Activated CD4-positive, alpha-beta T cell treated with anti-CD3 and anti-CD28 coated beads, Interleukin-2, amount 50 U/mL, for 16 hours (primary cell): ENCODE measurements around the gene S100A16.
A peak's percentile ranks its signal among the peaks of the same experiment; 100 is the strongest.
"Not testable (repeated sequence)": the region's sequence is repeated elsewhere in the genome, so short reads cannot be mapped to it uniquely, and the experiment has no call there.

Source experiments
- DNase-seq: peaks from one replicate; pipeline ENCODE4 v3.0.0-alpha.2; 2020

Gene S100A16

DNA sequence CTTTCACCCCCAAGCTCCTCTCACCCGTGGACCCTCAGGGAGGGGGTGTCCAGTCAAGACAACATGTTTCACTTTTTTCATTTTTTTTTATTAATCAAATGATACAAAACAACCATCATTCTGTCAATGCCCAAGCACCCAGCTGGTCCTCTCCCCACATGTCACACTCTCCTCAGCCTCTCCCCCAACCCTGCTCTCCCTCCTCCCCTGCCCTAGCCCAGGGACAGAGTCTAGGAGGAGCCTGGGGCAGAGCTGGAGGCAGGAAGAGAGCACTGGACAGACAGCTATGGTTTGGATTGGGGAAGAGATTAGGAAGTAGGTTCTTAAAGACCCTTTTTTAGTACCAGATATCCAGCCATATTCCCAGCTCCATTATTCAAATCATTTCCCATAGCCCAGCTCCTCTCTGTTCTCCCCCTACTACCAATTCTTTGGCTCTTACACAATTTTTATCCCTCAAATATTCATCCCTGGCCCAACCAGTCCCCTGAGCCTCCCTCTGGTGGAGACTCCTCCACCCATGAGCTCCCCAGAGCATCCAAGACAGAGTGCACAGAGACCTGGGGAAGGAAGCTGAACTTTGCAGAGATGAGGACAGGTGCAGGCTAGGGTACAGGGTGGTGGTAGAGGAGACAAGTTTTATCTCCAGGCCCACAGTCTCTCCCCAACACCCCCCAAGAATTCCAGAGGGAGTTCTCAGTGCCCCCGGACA, 1.4 kb upstream of the S100A16 start:
- DNase-seq: no peak

DNA sequence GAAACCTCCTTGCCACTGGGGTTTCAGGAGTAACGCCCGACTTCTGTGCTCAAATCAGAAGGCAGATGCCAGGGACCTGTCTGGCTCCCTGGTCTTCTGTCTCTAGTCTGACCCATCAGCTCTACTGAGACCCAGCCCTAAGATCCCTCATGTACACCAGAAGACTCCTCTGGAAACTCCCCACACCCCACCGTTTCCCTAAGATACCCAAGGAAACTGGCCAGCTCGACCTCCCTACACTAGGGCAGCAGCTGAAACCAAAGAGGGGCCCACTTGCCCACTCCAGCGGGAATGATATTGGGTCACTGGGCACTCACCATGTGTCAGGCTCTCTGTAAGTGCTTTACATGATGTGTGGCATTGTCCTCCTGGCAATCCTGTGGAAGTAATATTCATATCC, 469 bp upstream of the S100A16 start:
- no peak for DNase-seq

DNA sequence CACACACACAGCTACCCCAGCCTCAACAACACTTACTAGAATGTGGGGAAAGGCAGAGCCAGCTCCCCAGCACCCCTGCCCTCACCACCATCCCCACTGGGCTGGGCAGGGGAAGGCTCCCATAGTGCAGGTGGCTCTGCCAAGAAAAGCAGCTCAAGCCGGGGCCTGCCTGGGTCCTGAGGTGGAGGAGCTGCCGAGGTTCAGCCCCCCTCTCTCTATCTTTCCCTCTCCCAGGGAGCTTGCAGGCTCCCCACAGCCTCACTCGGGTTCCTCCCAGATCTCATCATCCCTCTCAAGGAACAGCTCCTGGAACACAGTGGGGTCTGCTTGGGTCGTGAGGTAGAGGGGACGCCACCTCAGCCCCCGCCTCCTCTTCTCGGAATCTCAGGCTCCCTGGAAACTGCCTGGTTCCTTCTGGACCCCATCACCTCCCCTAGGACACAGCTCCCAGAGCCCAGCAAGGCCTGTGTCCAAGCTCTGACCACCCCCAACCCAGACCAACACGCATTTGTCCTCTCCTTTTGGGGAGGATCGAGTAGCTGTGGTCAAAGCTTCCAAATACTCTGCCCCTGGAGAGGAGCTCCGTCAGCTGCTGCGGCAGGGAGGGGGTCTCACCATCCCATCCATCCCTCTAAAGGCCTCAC, 704 bp downstream of the S100A16 start:
- DNase-seq: no peak

DNA sequence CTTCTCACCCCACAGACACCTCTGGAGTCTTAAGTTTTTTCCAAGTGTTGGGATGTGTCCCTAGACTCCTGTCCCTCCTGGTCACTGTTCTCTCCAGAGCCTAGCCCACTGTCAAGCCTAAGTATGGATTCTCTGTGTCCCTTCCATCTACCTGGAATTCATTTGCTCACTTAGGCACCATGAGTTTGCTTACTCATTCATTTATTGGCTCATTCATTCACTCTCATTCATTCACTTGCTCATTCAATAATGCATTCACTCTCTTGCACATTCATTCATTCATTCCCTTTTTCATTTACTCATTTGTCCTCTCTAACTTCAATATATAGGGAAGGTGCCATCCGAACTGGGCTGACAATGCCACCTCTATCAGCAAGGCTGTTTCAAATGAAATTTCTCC, 1.6 kb downstream of the S100A16 start:
- no peak for DNase-seq

DNA sequence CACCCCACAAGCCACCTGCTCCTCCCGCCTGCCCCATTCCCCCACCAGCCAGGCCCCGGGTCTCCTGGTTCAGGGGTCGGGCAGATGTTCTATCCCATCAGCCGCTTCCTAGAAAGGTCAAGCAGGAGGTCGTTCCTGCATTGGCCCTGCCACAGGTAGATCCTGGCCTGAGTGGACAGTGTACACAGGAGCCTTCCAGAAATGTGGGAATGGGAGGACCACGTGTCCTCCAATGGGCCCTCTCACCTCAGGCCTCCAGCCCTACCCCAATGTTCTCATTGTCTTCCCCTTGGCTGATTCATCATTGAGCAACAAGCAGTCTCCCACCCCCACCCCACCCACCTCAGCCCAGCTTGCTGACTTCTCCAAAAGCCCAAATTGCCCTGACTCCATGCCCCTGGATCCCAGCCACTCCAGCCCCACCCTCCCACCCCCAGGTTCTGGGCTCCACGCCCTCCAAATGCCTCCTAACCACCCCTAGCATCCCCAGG, 2.1 kb downstream of the S100A16 start:
- no peak for DNase-seq

DNA sequence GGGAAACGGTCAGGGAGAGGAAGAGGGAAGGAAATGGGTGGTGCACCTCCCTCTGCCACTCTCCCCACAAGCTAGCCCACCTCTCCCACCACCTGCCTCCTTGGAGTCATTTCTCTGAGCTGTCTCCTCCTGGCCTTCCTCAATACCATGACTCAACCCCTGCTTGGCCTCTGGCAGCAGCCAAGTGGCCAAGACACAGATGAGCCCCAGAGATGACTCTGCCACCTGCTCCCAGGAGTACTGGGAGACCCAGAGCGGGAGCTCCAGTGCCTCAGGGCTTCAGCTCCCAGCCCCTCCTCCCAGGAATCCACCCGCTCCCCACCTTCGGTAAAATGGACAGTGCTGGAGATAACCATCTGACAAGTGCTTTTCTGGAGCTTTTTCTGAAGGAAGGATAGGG, 2.6 kb downstream of the S100A16 start:
- DNase-seq: no peak

DNA sequence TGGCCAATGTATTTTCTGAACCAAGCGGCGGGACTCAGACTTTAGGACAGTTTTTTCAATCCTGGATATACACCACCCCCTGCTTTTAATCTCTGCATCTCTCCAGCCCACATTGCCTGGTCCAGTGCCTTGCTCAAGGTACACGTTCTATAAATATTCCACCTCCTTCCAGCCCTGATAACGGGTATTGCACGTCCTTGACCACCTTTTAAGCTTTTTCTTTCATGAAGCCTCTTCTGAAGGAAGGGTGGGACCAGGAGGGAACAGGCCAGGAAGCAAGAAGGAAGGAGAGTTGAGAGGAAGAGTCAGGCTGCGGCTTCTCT, 3.4 kb downstream of the S100A16 start:
- DNase-seq: no peak

DNA sequence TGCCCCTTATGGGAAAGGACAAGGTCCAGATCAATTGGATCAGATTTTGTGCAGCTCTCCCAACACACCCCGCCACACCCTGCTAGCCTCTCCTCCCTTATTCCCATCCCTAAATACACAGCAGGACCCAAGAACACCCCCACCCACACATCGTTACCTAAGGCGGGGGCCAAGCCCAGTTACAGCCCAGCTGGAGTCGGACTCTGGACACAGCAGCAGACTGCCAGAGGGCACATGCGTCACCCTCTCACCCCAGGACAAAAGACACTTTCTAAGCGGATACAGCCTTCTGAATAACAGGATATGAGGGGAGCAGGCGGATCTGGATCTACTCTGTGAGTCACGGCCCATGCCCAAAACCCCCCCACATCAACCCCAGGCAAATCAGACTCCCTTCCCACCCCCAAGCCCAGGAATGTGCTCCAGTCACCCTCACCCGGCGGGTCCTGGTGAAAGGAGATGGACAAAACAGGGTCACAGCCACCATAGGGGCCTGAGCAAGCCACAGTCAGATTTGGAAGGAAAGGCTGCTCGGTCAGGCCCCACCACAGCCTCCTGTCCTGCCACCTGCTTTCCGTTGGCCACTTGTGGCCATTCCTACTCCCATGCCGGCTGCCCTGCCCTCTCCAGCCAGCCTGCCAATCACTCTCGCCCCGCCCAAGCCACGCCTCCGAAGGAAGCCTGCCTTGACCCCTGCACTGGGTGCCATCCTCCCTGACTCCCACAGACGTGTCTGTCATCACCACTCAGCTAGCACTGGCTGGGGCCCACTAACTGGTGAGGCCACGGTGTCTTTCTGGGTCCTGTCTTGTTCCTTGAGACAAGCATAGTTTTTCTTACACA, 4.0 kb downstream of the S100A16 start:
- no peak for DNase-seq

DNA sequence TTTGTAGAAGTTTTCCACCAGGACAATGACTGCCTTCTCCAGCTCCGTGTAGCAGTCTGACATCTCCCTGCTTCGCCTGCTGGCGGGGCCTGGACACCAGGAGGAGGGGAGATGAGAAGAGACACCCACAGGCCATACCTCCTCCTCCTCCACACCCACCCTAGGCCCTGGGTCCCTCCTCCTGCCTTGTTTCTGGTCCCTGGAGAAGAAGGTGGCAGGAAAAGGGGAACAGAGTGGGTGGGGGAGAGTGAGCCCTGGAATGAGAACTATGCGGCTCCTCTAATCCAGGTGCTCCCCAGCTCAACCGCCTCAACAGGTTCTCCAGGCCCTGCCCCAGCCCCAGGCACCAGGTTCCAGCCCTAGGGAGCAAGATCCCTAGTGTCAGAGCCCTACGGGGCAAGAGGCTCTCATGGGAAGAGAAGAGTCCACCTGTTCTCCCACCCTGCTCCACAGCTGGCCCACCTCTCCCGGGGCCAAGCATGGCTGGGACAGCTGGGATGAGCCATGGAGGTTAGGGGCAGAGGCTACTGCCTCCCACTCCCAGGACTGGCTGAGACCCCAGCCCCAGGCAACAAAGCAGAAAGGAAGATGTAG, 4.8 kb downstream of the S100A16 start:
- DNase-seq: no peak

DNA sequence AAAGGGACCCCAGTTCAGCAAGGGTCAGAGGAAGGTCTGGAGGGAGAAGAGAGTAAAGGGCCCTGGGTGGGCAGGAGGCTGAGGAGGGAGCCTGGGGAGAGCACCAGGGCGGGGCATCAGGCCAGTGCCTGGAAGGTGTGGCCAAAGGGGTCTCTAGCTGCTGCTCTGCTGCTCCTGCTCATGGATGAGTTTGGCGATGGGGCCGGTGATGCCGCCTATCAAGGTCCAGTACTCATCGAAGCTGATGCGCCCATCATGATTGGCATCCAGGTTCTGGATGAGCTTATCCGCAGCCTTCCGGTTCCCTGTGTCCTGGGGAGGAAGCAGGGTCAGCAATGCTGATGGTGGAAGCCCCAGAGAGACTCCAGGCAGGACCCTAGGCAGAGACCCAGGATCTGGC, 5.6 kb downstream of the S100A16 start:
- no peak for DNase-seq

DNA sequence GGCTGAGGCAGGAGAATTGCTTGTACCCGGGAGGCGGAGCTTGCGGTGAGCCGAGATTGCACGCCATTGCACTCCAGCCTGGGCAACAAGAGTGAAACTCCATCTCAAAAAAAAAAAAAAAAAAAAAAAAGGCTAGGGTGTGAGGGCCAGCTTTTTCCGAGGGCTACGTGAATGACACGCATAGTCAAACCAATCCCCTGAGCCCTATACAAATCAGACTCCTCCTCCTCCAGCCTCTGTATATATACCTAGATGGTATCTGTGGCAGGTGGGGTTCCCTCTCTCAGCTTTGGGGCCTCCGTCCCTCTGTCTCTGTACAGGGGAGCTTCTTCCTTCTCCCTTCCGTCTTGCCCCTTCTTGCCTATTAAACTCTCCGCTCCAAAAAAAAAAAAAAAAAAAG, 6.7 kb downstream of the S100A16 start:
- no peak for DNase-seq

DNA sequence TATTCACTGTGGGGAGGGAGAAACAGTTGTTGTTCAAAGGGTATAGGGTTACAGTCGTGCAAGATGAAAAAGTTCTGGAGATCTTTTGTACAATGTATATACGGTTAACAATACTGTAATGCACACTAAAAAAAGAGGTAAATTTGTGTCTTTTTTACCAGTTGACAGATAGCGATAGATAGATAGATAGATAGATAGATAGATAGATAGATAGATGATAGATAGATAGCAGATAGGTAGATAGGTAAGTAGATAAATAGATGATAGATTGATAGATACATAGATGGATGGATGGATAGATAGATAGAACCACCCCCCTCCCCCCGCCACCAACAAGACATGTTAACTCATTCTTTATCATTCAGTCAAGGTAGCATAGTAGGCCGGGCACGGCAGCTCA, 10.2 kb downstream of the S100A16 start:
- DNase-seq: no peak

DNA sequence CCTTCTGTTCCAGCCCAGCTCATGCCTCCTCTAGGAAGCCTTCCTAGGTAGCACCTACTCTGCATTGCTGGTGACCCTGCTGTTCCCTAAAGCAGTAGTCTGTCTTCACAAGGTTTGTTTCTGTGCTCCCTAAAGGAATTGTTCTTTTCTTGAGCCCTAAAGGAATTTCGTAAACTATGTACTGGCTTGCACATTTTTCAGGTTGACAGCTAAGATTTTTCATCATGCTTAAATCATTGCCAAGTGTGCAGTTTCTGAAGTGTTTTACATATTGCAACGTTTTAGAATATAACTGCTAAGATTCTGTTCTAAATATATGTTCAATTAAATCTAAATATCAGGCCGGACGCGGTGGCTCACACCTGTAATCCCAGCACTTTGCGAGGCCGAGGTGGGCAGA, 13.1 kb downstream of the S100A16 start:
- DNase-seq: no peak

DNA sequence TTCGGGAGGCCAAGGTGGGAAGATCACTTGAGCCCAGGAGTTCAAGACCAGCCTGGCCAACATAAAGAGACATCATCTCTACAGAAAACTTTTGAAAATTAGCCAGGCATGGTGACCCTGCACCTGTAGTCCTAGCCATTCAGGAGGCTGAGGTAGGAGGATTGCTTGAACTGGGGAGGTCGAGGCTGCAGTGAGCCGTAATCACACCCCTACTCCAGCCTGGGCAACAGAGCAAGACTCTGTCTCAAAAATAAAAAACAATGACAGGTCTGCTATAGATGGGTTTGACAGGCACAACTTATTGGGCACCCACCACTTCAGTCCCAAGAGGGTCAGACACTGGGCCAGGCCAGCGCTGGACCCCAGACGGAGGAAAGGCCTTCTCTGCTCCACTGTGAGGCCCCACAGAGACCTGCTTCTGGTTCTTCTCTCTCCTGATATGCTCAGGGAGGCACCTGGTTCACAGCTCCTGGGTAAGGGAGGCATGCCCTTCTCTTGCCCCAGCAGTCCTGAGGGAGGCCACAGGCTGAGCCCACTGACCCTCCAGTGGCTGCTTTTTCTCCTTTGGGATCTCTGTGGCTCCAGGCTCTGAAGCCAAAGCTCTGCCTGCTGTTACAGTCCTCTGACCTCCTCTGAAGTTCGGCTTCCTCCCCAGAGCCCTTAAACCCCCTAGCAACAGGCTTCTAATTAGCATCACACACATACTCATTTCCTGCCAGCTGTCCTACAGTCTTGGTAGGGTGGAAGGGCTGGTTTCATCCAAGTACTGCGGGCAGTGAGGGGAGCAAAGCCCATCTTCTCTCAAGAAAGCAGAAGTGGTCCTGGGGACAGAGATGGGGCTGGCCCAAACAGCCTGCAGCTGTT, 14.4 kb downstream of the S100A16 start:
- peak; percentile 25 for DNase-seq

DNA sequence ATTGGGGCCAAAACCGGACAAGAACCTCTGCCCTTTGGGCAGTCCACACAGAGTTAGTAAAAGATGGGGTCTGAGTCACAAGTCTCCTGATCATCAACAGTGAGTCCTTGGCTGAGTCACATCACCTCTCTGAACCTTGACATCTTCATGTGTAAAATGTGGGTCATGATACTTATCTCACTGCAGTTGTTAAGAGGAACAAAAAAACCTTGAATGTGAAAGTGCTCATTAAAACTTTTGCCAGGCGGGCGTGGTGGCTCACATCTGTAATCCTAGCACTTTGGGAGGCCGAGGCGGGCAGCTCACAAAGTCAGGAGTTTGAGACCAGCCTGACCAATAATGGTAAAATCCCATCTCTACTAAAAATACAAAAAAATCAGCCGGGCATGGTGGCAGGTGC, 15.7 kb downstream of the S100A16 start:
- DNase-seq: peak; percentile 40

DNA sequence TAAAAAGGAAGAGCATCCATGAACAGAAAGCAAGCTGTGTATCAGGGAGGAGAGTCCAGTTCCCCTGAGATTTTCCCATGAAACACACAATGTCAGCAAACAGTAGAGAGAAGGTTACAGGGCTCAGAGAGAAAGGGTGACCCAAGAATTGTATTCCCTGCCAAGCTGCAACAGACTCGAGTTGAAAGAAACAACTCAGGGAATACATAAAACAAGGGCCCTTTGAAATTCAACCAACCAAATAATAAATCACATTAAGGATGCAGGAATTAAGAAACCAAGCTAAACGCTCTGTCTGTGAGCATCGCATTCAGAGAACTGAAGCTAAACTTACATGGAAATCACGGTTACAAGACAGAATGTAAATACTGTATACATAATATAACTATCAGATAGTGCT, 20.2 kb downstream of the S100A16 start:
- DNase-seq: no peak

DNA sequence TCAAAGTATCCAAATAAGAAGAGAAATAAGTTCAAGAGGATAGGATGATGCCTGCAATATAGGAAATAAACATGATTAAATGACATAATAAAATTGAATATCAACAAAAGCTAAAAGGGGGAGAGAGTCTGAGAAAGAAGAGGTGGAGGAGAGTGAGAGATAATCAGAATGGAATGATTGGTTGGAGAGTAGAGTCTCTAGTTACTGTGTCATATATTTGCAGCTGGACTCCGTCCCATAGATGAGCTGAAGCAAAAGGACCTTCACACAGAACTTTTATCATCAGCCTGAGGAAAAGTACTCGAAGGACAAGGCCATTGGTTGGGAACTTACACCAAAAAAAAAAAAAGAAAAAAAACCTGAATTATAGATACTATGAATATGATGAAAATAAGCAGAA, 24.5 kb downstream of the S100A16 start:
- no peak for DNase-seq

DNA sequence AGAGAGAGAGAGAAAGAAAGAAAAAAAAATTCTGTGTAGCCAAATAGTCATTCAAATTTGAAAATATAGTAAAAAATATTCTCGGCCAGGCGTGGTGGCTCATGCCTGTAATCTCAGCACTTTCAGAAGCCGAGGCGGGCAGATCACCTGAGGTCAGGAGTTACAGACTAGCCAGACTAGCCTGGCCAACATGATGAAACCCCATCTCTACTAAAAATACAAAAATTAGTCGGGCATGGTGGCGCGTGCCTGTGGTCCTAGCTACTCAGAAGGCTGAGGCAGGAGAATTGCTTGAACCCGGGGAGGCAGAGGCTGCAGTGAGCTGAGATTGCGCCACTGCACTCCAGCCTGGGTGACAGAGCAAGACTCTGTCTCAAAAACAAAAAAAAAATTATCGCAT, 24.9 kb downstream of the S100A16 start:
- not testable (repeated sequence) for DNase-seq

DNA sequence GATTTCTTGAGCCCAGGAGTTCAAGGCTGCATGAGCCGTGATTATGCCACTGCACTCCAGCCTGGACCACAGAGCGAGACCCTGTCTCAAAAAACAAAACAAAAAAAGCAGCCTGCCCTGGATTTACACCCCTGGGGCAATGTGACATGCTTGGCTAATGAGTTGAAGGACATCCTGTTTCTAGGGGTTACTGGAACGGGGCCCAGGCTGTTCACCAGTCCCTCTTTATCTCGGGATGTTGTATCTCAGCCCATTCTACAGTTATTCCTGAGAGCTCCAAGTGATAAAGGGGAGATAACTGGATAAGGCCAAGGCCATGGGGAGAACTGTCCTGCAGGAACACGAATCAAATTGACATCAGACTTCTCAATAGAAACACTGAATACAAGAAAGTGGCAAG, 25.6 kb downstream of the S100A16 start:
- DNase-seq: no peak

DNA sequence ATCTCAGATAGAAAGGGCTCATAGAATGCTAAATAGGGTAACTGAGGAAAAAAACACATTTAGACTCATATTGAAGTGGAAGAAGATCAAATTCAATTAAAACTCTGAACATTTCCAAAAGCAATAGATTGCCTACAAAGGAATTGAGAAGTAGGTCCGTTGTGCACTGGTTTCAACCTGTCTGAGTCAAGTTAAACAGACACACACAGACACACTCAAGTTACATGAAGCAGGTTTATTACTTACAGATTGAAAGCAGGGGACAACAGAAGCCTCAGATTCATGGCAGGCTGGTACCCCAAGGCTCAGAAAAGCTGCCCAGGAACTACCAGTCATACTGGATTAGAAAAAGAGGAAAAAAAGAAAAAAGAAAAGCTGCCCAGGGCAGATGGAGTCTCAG, 26.6 kb downstream of the S100A16 start:
- DNase-seq: no peak

DNA sequence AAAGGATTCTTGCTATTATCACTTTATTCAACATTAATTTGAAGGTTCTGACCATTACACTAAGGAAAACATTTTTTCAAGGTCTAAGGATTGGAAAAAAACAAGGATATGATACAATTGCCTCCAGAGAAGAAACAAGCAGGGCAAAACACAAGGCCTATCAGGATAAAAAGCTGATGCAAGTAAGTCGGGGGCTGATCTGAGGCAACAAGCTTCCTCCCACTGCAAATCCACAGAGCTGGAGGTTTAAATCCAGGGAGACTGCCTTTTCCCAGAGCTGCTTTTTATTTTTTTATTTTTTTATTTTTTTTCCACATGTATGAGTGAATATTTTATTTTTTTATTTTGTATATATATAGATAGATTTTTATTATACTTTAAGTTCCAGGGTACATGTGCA, 27.9 kb downstream of the S100A16 start:
- no peak for DNase-seq

DNA sequence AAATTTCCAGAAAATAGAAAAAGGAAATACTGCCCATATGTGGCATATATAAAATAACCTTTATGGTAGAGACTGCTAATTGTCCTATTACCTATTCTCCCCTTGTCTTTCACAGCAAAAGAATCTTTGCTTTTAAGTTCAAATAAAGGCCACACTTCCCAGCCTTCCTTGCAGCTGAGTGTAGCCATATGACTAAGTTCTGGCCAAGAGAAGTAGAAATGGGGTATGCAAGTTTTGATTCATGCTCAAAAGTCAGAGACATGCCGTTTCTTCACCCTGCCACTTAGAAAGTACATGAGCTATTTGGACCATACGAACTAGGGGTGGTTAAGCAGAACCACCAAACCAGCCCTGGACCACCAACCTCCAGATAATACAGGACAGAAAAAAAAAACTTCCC, 29.0 kb downstream of the S100A16 start:
- DNase-seq: no peak

DNA sequence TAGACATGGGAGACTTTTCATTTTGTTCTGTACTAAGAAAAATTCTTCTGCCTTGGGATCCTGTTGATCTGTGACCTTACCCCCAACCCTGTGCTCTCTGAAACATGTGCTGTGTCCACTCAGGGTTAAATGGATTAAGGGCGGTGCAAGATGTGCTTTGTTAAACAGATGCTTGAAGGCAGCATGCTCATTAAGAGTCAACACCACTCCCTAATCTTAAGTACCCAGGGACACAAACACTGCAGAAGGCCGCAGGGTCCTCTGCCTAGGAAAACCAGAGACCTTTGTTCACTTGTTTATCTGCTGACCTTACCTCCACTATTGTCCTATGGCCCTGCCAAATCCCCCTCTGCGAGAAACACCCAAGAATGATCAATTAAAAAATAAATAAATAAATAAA, 29.4 kb downstream of the S100A16 start:
- not testable (repeated sequence) for DNase-seq
